Karpas-422 (cell line): ENCODE measurements around the gene WNT10A. TPM values are rescaled to one million over a fixed set of nuclear protein-coding genes. Genes with fewer than 3 reads are reported as not detected.

Experiments used
- DNase-seq: peaks from one replicate; pipeline ENCODE4 v3.0.0-alpha.2; 2015
- H2AFZ ChIP-seq: fragments of 200-600 bp; sonication (generic); 2 replicates; pipeline ENCODE4 v1.6.1; 2014; ENCODE audit warnings: antibody characterized with exemption, low read length, mixed read lengths
- H3K27ac ChIP-seq: fragments of 200-600 bp; sonication (generic); 2 replicates; pipeline ENCODE4 v1.5.1; 2014; ENCODE audit warnings: mild to moderate bottlenecking, low read length, moderate library complexity
- H3K27me3 ChIP-seq: fragments of 200-600 bp; sonication (generic); 2 replicates; pipeline ENCODE4 v1.6.1; 2014; ENCODE audit warnings: low read length, mixed read lengths
- H3K36me3 ChIP-seq: fragments of 200-600 bp; sonication (generic); 2 replicates; pipeline ENCODE4 v1.6.1; 2014; ENCODE audit warnings: low read length, mixed read lengths; ENCODE audit not compliant: insufficient read depth
- H3K4me1 ChIP-seq: fragments of 200-600 bp; sonication (generic); 2 replicates; pipeline ENCODE4 v1.6.1; 2014; ENCODE audit warnings: mild to moderate bottlenecking, low read length, mixed read lengths
- H3K4me2 ChIP-seq: fragments of 200-600 bp; sonication (generic); 2 replicates; pipeline ENCODE4 v1.6.1; 2014; ENCODE audit warnings: low read length, low read depth, mild to moderate bottlenecking; ENCODE audit not compliant: poor library complexity, severe bottlenecking
- H3K4me3 ChIP-seq: fragments of 200-600 bp; sonication (generic); 2 replicates; pipeline ENCODE4 v1.5.1; 2014; ENCODE audit warnings: mild to moderate bottlenecking, antibody characterized with exemption, low read length, mixed read lengths
- H3K79me2 ChIP-seq: fragments of 200-600 bp; sonication (generic); 2 replicates; pipeline ENCODE4 v1.6.1; 2014; ENCODE audit warnings: mild to moderate bottlenecking, low read length, mixed read lengths
- H3K9ac ChIP-seq: fragments of 200-600 bp; sonication (generic); 2 replicates; pipeline ENCODE4 v1.6.0; 2014; ENCODE audit warnings: low read length
- H3K9me2 ChIP-seq: fragments of 200-600 bp; sonication (generic), shearing (Covaris generic); replicated peaks from 2 replicates; pipeline ENCODE4 v1.6.0; 2014; ENCODE audit warnings: mild to moderate bottlenecking, low read length, moderate library complexity; ENCODE audit not compliant: insufficient read depth
- H3K9me3 ChIP-seq: fragments of 300-700, 200-600 bp; sonication (generic); 2 replicates; pipeline ENCODE4 v1.6.1; 2014; ENCODE audit warnings: low read length, mixed read lengths
- H4K20me1 ChIP-seq: fragments of 200-600 bp; sonication (generic); 2 replicates; pipeline ENCODE4 v1.6.1; 2014; ENCODE audit warnings: mild to moderate bottlenecking, antibody characterized with exemption, low read length, low read depth; ENCODE audit not compliant: insufficient read depth
- total RNA-seq: library from RNA; depleted of rRNA; stranded (reverse); fragments of >200 nt; shearing (Covaris generic); gene quantifications from 2 replicates; pipeline ENCODE4 v1.2.3, GENCODE V29; 2014; ENCODE audit warnings: low replicate concordance

WNT10A gene
- total RNA-seq, 1 experiment from 2014 or later, result 2.9 TPM

- Histone ChIP-seq H3K9ac (peak overlapping the region; percentile 32), H3K36me3 (no peaks in the 10 kb centered on the region), H3K9me3 (no peaks in the 10 kb centered on the region), H3K4me3 (peak overlapping the region; percentile 53; the same call in 1 of the 2 replicates), H3K9me2 (no peaks in the 10 kb centered on the region), H2AFZ (peak overlapping the region; percentile 73; the same call in 1 of the 2 replicates), H3K4me2 (peak overlapping the region; percentile 67), H4K20me1 (0 out of 2 replicates have a peak, but pooled peaks cover 5% of the 10 kb centered on the region), H3K27ac (no peak overlapping the region), H3K4me1 (peaks cover 39% of the 10 kb centered on the region), H3K79me2 (no peaks in the 10 kb centered on the region), H3K27me3 (no peaks in the 10 kb centered on the region)
- peak; percentile 70 for DNase-seq
Measured at GRCh38 chr2:218896501-218897393, 16.1 kb downstream of the WNT10A start.

GRCh38 chr2:218897394-218898108 lies 16.9 kb downstream of the WNT10A start:
- Histone ChIP-seq H3K27ac (no peak overlapping the region), H3K4me2 (peak overlapping the region; percentile 67), H3K27me3 (no peaks in the 10 kb centered on the region), H3K9me2 (no peaks in the 10 kb centered on the region), H3K36me3 (no peaks in the 10 kb centered on the region), H4K20me1 (0 out of 2 replicates have a peak, but pooled peaks cover 5% of the 10 kb centered on the region), H3K4me1 (peaks cover 32% of the 10 kb centered on the region), H2AFZ (no peak overlapping the region), H3K9me3 (no peaks in the 10 kb centered on the region), H3K4me3 (peak overlapping the region; percentile 53; the same call in 1 of the 2 replicates), H3K79me2 (no peaks in the 10 kb centered on the region), H3K9ac (peak overlapping the region; percentile 32)
- no peak for DNase-seq

GRCh38 chr2:218898109-218898878 lies 17.6 kb downstream of the WNT10A start:
- peak; percentile 89 for DNase-seq
- Histone ChIP-seq H3K9me3 (no peaks in the 10 kb centered on the region), H2AFZ (no peak overlapping the region), H3K36me3 (no peaks in the 10 kb centered on the region), H3K9ac (no peak overlapping the region), H3K27me3 (no peaks in the 10 kb centered on the region), H3K4me3 (no peak overlapping the region), H3K79me2 (no peaks in the 10 kb centered on the region), H3K4me2 (no peak overlapping the region), H3K27ac (no peak overlapping the region), H4K20me1 (0 out of 2 replicates have a peak, but pooled peaks cover 5% of the 10 kb centered on the region), H3K4me1 (peaks cover 26% of the 10 kb centered on the region), H3K9me2 (no peaks in the 10 kb centered on the region)

GRCh38 chr2:218899147-218899546 lies 18.5 kb downstream of the WNT10A start:
- 0 out of 2 replicates have a peak, but pooled peaks cover 5% of the 10 kb centered on the region for H4K20me1 ChIP-seq
- peaks cover 20% of the 10 kb centered on the region for H3K4me1 ChIP-seq
- H3K9ac ChIP-seq, result no peak overlapping the region
- H3K36me3 ChIP-seq, result no peaks in the 10 kb centered on the region
- H3K9me2 ChIP-seq, result no peaks in the 10 kb centered on the region
- no peaks in the 10 kb centered on the region for H3K9me3 ChIP-seq
- H3K4me2 ChIP-seq, result no peak overlapping the region
- H3K79me2 ChIP-seq, result no peaks in the 10 kb centered on the region
- DNase-seq, result no peak
- no peak overlapping the region for H2AFZ ChIP-seq
- H3K27me3 ChIP-seq, result no peaks in the 10 kb centered on the region
- H3K27ac ChIP-seq, result no peak overlapping the region
- H3K4me3 ChIP-seq, result no peak overlapping the region

GRCh38 chr2:218902427-218902826 lies 21.8 kb downstream of the WNT10A start:
- H3K27me3 ChIP-seq, result no peaks in the 10 kb centered on the region
- 0 out of 2 replicates have a peak, but pooled peaks cover 5% of the 10 kb centered on the region for H4K20me1 ChIP-seq
- peaks cover 7% of the 10 kb centered on the region for H3K4me1 ChIP-seq
- no peaks in the 10 kb centered on the region for H3K9me2 ChIP-seq
- no peaks in the 10 kb centered on the region for H3K36me3 ChIP-seq
- no peak overlapping the region for H3K4me3 ChIP-seq
- no peak overlapping the region for H3K27ac ChIP-seq
- H2AFZ ChIP-seq, result no peak overlapping the region
- no peak overlapping the region for H3K9ac ChIP-seq
- no peak overlapping the region for H3K4me2 ChIP-seq
- H3K9me3 ChIP-seq, result no peaks in the 10 kb centered on the region
- DNase-seq, result no peak
- no peaks in the 10 kb centered on the region for H3K79me2 ChIP-seq

GRCh38 chr2:218904176-218904575 lies 23.5 kb downstream of the WNT10A start:
- Histone ChIP-seq H3K4me1 (peaks cover 4% of the 10 kb centered on the region), H2AFZ (no peak overlapping the region), H3K27ac (no peak overlapping the region), H3K36me3 (no peaks in the 10 kb centered on the region), H3K27me3 (no peaks in the 10 kb centered on the region), H4K20me1 (no peaks in the 10 kb centered on the region), H3K9me3 (no peaks in the 10 kb centered on the region), H3K9ac (no peak overlapping the region), H3K4me2 (no peak overlapping the region), H3K4me3 (no peak overlapping the region), H3K9me2 (no peaks in the 10 kb centered on the region), H3K79me2 (no peaks in the 10 kb centered on the region)
- no peak for DNase-seq

GRCh38 chr2:218908721-218909619 lies 28.3 kb downstream of the WNT10A start:
- peak overlapping the region; percentile 25; the same call in 1 of the 2 replicates for H3K4me3 ChIP-seq
- no peak overlapping the region for H2AFZ ChIP-seq
- peak; percentile 65 for DNase-seq
- H3K4me2 ChIP-seq, result no peak overlapping the region
- no peaks in the 10 kb centered on the region for H3K79me2 ChIP-seq
- no peaks in the 10 kb centered on the region for H3K27me3 ChIP-seq
- H3K9ac ChIP-seq, result no peak overlapping the region
- no peaks in the 10 kb centered on the region for H3K36me3 ChIP-seq
- no peaks in the 10 kb centered on the region for H4K20me1 ChIP-seq
- H3K9me2 ChIP-seq, result no peaks in the 10 kb centered on the region
- H3K27ac ChIP-seq, result no peak overlapping the region
- H3K4me1 ChIP-seq, result peaks cover 9% of the 10 kb centered on the region
- H3K9me3 ChIP-seq, result no peaks in the 10 kb centered on the region
